GM18951 (cell line): ENCODE results near the gene ZNF532.

ENCODE experiments used
- POLR2A ChIP-seq: IDR thresholded peaks from 4 replicates; pipeline ENCODE4 v1.6.1; 2011; ENCODE audit warnings: mild to moderate bottlenecking; ENCODE audit not compliant: insufficient read length, insufficient read depth; ENCODE audit errors: extremely low read depth
- in situ Hi-C: fragments of 300-500 bp; cut with MboI; formaldehyde crosslinking; loops from one replicate; pipeline ENCODE4 v1.12.0; 2022; ENCODE audit warnings: low sequenced_read_pairs, mixed read lengths, inconsistent platforms; ENCODE audit not compliant: unreplicated experiment

Gene ZNF532

GRCh38 chr18:58893388-58894099, 28.9 kb downstream of the ZNF532 start:
- no peak for TF ChIP-seq POLR2A
- in situ Hi-C loops = no loop called here

GRCh38 chr18:58894930-58895329, 30.3 kb downstream of the ZNF532 start:
- no peak for TF ChIP-seq POLR2A
- in situ Hi-C loops = no loop called here

GRCh38 chr18:58895385-58895784, 30.7 kb downstream of the ZNF532 start:
- TF ChIP-seq POLR2A = no peak
- in situ Hi-C loops = no loop called here

GRCh38 chr18:58896268-58896667, 31.6 kb downstream of the ZNF532 start:
- TF ChIP-seq POLR2A = no peak
- in situ Hi-C loops = no loop called here

GRCh38 chr18:58896734-58897508, 32.2 kb downstream of the ZNF532 start:
- TF ChIP-seq POLR2A = no peak
- in situ Hi-C loops = no loop called here

GRCh38 chr18:58898010-58898799, 33.5 kb downstream of the ZNF532 start:
- in situ Hi-C loops = no loop called here
- TF ChIP-seq POLR2A = no peak

GRCh38 chr18:58900015-58900649, 35.5 kb downstream of the ZNF532 start:
- in situ Hi-C loops = no loop called here
- TF ChIP-seq POLR2A = no peak

GRCh38 chr18:58901143-58901542, 36.5 kb downstream of the ZNF532 start:
- in situ Hi-C loops = no loop called here
- TF ChIP-seq POLR2A = no peak

- in situ Hi-C loops = no loop called here
- no peak for TF ChIP-seq POLR2A
These were observed 37.1 kb downstream of the ZNF532 start for GRCh38 chr18:58901783-58902182.

GRCh38 chr18:58902961-58903360, 38.3 kb downstream of the ZNF532 start:
- no peak for TF ChIP-seq POLR2A

GRCh38 chr18:58903533-58903932, 38.9 kb downstream of the ZNF532 start:
- in situ Hi-C loops = no loop called here
- no peak for TF ChIP-seq POLR2A

More at GRCh38 chr18:58902961-58903360, 38.3 kb downstream of the ZNF532 start:
- in situ Hi-C loops = no loop called here

- TF ChIP-seq POLR2A = no peak
- in situ Hi-C loops = no loop called here
These were observed 41.2 kb downstream of the ZNF532 start for GRCh38 chr18:58905777-58906428.
